ENCODE results near the gene CNPY1. TPM values are rescaled to one million over a fixed set of nuclear protein-coding genes. Genes with fewer than 3 reads are reported as not detected.

Gene CNPY1
- total RNA-seq, 1 donor from 2014 or later: not detected

DNA sequence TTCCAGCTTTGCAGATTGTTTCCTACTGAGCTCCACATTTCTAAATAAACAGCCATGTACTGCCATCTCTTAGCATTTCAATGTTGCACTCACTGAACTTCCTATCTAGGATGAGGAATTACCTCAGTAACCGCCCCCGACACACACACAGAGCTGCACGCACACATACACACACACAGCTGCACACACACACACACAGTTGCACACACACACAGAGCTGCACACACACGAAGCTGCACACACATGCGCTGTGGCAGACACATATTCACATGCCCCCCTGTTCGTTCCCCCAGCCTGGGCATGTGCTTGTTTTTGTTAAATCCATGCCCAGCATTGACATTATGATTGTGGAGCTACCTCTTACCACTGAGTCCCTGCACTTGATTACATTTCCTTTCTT lies 39.6 kb upstream of the CNPY1 start:
- Mint-ChIP-seq H3K9me3 (no peaks in the 10 kb centered on the region), H3K27ac (no peak overlapping the region), H3K4me3 (no peak overlapping the region), H3K4me1 (peaks cover 8% of the 10 kb centered on the region), H3K27me3 (ENCODE audit: low read depth) (peaks cover 49% of the 10 kb centered on the region), H3K36me3 (no peaks in the 10 kb centered on the region)
- DNase-seq (ENCODE audit: low spot score in 2 of 2, unreplicated experiment in 2 of 2): no peak
- no peak for TF ChIP-seq CTCF (IDR thresholded peaks at IDR 0.05; ENCODE audit: unreplicated experiment)

DNA sequence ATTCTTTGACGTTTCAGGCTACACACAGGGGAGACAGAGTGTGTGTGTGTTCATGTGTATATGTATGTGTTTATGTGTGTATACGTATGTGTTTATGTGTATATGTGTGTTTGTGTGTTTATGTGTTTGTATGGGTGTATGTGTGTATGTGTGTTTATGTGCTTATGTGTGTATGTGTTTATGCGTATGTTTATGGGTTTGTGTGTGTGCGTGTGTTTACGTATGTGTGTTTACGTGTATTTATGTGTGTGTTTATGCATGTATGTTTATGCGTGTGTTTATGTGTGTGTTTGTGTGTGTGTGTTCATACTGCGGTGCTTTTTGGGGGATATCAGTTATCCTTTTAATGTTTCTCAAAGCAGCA lies 39.2 kb upstream of the CNPY1 start:
- Mint-ChIP-seq H3K27me3 (ENCODE audit: low read depth) (peaks cover 53% of the 10 kb centered on the region), H3K4me1 (peaks cover 8% of the 10 kb centered on the region), H3K4me3 (no peak overlapping the region), H3K27ac (no peak overlapping the region), H3K36me3 (no peaks in the 10 kb centered on the region), H3K9me3 (no peaks in the 10 kb centered on the region)
- no peak for TF ChIP-seq CTCF (IDR thresholded peaks at IDR 0.05; ENCODE audit: unreplicated experiment)
- no peak for DNase-seq (ENCODE audit: low spot score in 2 of 2, unreplicated experiment in 2 of 2)

DNA sequence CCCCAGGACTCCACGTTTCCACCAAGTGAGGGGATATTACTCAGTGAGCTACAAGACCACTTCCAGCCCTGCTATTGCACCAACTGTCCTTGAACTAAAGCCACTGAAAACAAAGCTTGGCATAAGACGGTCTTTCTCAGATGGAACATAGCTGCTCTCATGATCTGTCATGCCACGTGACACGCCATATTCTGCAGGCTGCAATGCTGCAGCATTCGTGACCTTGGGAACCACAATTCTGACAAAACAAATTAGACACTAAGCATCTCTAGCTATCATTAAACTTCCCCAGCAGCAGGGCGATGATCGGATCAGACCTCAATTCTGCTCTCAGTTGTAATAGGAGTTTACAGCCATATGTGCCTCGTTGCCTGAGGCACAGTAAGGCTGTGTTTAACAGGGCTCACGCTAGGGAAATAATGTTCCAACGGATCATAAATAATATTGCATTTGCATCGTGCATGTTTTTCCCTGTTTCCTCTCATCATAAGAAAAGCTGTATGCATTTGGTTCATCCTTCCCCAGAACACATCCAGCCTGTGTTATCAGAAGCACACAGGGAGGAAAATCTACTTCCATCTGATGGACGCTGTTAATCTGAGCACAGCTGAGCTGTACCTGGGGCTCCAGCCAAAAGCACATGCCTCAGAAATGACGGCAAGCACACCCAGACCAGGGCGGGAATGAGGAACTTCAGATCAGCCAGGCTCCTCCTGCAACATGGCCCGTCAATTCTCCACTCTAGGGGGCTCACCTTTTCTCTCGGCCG lies 38.6 kb upstream of the CNPY1 start:
- peaks cover 59% of the 10 kb centered on the region for H3K27me3 Mint-ChIP-seq (ENCODE audit: low read depth)
- H3K36me3 Mint-ChIP-seq: no peaks in the 10 kb centered on the region
- no peak overlapping the region for H3K27ac Mint-ChIP-seq
- no peak overlapping the region for H3K4me3 Mint-ChIP-seq
- no peaks in the 10 kb centered on the region for H3K9me3 Mint-ChIP-seq
- TF ChIP-seq CTCF (IDR thresholded peaks at IDR 0.05; ENCODE audit: unreplicated experiment): no peak
- no peak for DNase-seq (ENCODE audit: low spot score in 2 of 2, unreplicated experiment in 2 of 2)
- H3K4me1 Mint-ChIP-seq: peaks cover 8% of the 10 kb centered on the region

DNA sequence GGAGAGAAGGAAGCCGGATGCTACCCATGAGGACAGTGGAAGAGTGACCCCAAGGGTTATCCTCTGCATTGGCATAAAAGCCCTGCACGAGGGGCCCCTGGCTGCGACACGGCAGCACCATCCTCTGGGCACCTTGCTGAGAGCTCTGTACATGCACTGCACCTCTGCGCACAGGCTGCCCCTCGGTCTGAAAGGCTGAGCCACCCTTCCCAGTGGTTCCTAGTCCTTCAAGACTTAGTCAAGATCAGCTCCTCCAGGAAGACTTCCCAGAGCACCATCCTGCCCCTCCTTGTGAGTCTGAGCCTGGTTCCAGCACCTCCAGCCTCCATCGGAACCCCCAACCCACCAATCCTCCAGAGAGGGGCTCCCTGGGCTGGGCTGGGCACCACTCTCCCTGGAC lies 37.9 kb upstream of the CNPY1 start:
- Mint-ChIP-seq H3K27ac (no peak overlapping the region), H3K36me3 (no peaks in the 10 kb centered on the region), H3K9me3 (no peaks in the 10 kb centered on the region), H3K4me3 (no peak overlapping the region), H3K27me3 (ENCODE audit: low read depth) (peaks cover 63% of the 10 kb centered on the region), H3K4me1 (peaks cover 8% of the 10 kb centered on the region)
- no peak for DNase-seq (ENCODE audit: low spot score in 2 of 2, unreplicated experiment in 2 of 2)
- TF ChIP-seq CTCF (IDR thresholded peaks at IDR 0.05; ENCODE audit: unreplicated experiment): no peak

GRCh38 chr7:155583636-155584035 lies 37.3 kb upstream of the CNPY1 start:
- Mint-ChIP-seq H3K27me3 (ENCODE audit: low read depth) (peaks cover 63% of the 10 kb centered on the region), H3K9me3 (no peaks in the 10 kb centered on the region)

More at GRCh38 chr7:155583636-155584035, 37.3 kb upstream of the CNPY1 start:
- no peak for DNase-seq (ENCODE audit: low spot score in 2 of 2, unreplicated experiment in 2 of 2)
- Mint-ChIP-seq H3K4me3 (no peak overlapping the region), H3K4me1 (peaks cover 8% of the 10 kb centered on the region), H3K36me3 (no peaks in the 10 kb centered on the region), H3K27ac (no peak overlapping the region)
- no peak for TF ChIP-seq CTCF (IDR thresholded peaks at IDR 0.05; ENCODE audit: unreplicated experiment)

Data from mesothelial cell of epicardium (in vitro differentiated cells).